AG09309 (cell line): ENCODE results near the gene DGLUCY.
"Not testable (repeated sequence)": the region's sequence is repeated elsewhere in the genome, so short reads cannot be mapped to it uniquely, and the experiment has no call there.

Source experiments
- DNase-seq: peaks from one replicate; pipeline ENCODE4 v3.0.0-alpha.2; 2010; ENCODE audit warnings: low read depth
- H3K4me3 ChIP-seq: 2 replicates; pipeline ENCODE4 v1.5.1; 2011; ENCODE audit warnings: mild to moderate bottlenecking, low read depth, low read length, moderate library complexity; ENCODE audit not compliant: control insufficient read depth
- CTCF ChIP-seq: IDR thresholded peaks from 2 replicates; pipeline ENCODE4 v1.5.1; 2011; ENCODE audit warnings: mild to moderate bottlenecking, low read depth, low read length, inconsistent platforms; ENCODE audit not compliant: insufficient read depth, control insufficient read depth; ENCODE audit errors: missing control alignments

The DGLUCY gene

GRCh38 chr14:91173221-91173670 is 59.4 kb downstream of the DGLUCY start:
- TF ChIP-seq CTCF: peak; percentile 92
- DNase-seq: peak; percentile 32
- no peak overlapping the region for H3K4me3 ChIP-seq

- DNase-seq: no peak
- no peak overlapping the region for H3K4me3 ChIP-seq
- TF ChIP-seq CTCF: no peak
Observed at GRCh38 chr14:91173904-91174303, 60.0 kb downstream of the DGLUCY start.

GRCh38 chr14:91175291-91176201 is 61.7 kb downstream of the DGLUCY start:
- no peak overlapping the region for H3K4me3 ChIP-seq
- no peak for DNase-seq
- TF ChIP-seq CTCF: no peak

- peak; percentile 29 for DNase-seq
- H3K4me3 ChIP-seq: no peak overlapping the region
- peak; percentile 79 for TF ChIP-seq CTCF
Observed at GRCh38 chr14:91177073-91178034, 63.5 kb downstream of the DGLUCY start.

- no peak for DNase-seq
- no peak overlapping the region for H3K4me3 ChIP-seq
- TF ChIP-seq CTCF: no peak
Observed at GRCh38 chr14:91180611-91181010, 66.7 kb downstream of the DGLUCY start.

GRCh38 chr14:91182753-91183152 is 68.9 kb downstream of the DGLUCY start:
- not testable (repeated sequence) for DNase-seq, H3K4me3 ChIP-seq
